Neural cell (in vitro differentiated cells): ENCODE measurements around the gene FERMT2.

ENCODE experiments used
- CTCF ChIP-seq: fragments of 450-650 bp; IDR thresholded peaks from 2 replicates; pipeline ENCODE4 v1.5.1; 2014; ENCODE audit warnings: antibody characterized with exemption, mild to moderate bottlenecking, moderate library complexity; ENCODE audit not compliant: poor library complexity, severe bottlenecking
- EP300 ChIP-seq: fragments of 450-650 bp; conservative IDR thresholded peaks from 2 replicates; pipeline ENCODE4 v1.6.1; 2014; ENCODE audit warnings: antibody characterized with exemption, mild to moderate bottlenecking, moderate library complexity; ENCODE audit not compliant: poor library complexity, severe bottlenecking

GRCh38 chr14:52885230-52885629 is 65.6 kb downstream of the FERMT2 start:
- no peak for TF ChIP-seq CTCF
- no peak for TF ChIP-seq EP300
